NCI-H128 (cell line): ENCODE results near the gene GBE1.
A peak's percentile ranks its signal among the peaks of the same experiment; 100 is the strongest.
"Not testable (repeated sequence)": the region's sequence is repeated elsewhere in the genome, so short reads cannot be mapped to it uniquely, and the experiment has no call there.

ENCODE experiments used
- DNase-seq: peaks from one replicate; lab custom pipeline; 2025; ENCODE audit not compliant: unreplicated experiment; lab: John Stamatoyannopoulos, UW

GBE1 gene

GRCh38 chr3:81544385-81544784, 217.1 kb downstream of the GBE1 start:
- no peak for DNase-seq

GRCh38 chr3:81540787-81541186, 220.7 kb downstream of the GBE1 start:
- DNase-seq, result no peak

DNA sequence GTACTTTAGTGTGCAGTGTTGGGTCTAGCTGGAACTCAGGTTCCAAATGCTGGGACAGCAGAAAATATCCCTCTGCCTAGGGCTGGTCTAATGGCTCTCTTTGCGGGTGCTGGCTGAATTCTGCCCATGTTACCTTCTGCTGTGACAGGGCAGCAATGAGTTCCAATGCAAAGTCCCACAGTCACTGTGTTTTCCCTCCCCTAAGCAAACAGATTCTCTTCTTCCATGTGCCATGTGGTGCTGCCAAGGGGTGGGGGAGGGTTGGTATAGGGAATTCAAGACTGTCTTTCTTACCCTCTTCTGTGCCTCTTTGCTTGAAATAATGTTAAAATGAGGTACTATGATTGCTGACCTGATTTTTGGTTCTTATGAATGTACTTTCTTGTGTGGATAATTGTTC, 229.6 kb downstream of the GBE1 start:
- no peak for DNase-seq

DNA sequence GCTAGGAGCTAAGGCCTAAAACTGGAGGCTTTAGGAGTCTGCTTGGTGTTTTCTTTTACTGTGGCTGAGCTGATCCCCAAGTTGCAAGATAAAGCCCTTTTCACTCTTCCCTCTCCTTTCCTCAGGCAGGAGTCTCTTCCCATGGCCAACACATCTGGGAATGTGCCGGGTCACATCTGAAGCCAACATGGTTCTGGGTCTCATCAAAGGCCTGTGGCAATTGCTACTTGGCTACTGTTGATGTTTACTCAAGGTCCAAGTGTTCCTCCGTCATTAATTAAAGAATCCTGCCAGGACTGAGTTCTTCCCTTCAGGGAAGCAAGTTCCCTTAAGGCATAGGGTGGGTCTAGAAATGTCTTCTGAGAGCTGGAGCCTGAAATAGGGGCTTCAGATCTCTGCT, 230.2 kb downstream of the GBE1 start:
- no peak for DNase-seq

- no peak for DNase-seq
Measured at GRCh38 chr3:81530180-81530939, 231.1 kb downstream of the GBE1 start.

- DNase-seq, result no peak
Measured at GRCh38 chr3:81521855-81522254, 239.6 kb downstream of the GBE1 start.

DNA sequence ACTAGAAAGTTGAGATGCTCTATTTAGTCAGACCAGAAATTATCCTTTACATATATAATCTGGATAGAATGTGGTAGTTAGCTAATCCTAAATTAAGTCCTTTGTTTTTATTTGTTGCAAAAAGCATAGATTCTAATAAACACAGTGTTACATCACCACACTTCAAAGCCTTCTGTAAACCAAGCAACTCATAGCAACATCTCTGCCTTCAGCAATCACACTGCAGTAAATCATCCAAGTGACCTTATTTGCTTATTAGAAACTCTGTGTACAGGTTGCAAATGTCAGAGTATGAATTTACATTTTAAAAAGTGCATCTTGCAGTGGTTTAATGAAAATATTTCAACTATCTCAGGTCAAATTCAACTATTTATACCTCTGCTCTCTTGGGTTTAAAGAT, 242.5 kb downstream of the GBE1 start:
- DNase-seq, result no peak

DNA sequence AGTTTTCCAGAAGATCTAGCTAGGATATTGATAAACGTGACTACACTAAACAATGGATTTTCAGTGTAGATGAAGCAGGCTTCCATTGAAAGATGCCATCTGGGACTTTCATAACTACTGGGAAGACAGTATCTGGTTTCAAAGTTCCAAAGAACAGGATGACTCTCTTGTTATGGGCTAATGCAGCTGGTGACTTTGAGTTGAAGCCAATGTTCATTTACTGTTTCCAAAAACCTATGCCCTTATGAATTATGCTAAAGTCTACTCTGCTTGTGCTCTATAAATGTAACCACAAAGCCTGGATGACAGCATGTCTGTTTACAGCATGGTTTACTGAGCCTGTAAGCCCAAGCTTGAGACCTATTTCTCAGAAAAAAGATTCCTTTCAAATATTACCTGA, 245.4 kb downstream of the GBE1 start:
- no peak for DNase-seq

GRCh38 chr3:81513591-81513990, 247.9 kb downstream of the GBE1 start:
- DNase-seq, result no peak

DNA sequence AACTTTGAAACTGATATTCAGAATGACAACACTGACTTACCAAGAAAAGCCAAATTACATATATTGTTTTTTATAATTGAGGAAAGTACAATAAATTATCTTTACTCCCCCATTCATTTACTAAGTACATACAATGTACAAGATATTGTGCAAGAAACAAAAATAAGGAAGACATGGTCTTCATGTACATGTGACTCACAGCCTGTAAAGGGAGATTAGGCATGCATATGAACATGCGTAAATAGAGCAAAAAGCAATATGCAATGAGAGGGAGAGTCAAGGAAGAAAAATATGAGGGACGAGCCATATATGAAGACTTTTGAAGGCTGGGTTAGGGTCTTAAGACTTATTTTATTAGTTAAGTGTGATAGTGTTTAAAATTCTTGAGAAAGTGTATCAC, 258.4 kb downstream of the GBE1 start:
- no peak for DNase-seq

DNA sequence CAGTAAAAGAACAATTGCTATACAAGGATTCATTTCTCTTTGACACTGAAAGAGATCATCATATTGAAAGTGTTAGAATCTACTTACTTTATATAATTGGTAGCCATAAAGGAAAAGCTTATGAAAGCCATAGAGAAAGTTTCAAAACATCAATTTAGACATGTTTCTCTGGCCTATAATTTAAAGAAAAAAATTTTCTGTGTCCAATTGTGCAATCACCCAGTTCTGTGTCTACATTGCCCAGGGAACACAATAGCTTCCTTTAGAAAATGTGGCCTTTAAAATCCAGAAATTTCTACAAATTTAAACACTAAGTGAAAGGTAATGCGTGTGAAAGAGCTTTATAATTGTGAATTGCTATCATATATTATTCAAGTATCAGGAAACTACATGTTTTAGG, 259.2 kb downstream of the GBE1 start:
- DNase-seq, result no peak

DNA sequence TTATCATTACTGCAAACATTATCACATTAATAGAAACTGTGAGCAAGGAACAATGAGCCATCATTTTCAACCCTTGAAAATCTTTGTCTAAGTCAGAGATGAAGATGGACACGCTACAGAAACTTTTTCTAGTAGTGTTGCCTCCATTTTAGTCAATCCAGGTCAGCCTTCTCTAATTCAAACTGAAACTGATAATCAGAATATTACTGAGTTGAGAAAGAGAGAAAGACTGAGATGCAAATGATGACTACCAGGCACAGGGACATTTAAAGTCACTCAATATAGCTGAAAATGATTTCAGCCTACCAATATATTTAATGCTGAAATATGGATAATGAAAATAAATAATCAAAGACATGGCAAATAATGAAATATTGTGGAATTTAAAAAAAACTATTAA, 261.4 kb downstream of the GBE1 start:
- no peak for DNase-seq

DNA sequence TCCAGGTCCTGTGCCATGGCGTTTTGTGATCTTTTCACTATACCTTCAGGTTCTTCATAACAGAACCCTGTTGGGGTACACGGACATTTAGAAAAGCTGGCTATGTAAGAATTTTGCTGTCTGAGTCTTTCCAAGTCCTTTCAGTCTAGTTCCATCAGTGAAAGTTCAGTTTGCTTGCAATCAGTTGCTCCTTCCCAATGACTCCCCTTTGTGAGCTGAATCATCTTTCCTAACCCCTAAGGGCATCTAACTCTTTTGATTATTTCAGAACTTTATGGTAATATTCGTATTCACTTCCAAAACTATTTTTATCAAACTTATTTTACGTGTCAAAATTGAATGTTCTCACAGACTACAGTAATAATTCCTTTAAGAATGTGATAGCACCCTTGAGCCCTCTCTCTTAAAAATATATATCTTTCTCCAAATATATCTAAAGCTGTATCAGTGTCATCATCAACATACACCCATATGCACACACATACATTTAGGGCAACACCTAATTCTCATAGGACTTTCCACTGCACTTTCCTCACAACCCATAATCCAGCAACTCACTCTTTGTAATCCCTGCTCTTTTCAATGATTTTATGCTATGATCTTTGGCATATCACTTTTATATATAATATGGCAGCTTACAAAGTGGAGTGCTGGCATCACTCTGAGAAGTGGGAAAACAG, 263.7 kb downstream of the GBE1 start:
- DNase-seq, result no peak

- DNase-seq, result no peak
Measured at GRCh38 chr3:81496407-81497104, 264.9 kb downstream of the GBE1 start.

GRCh38 chr3:81492471-81492870, 269.0 kb downstream of the GBE1 start:
- DNase-seq, result not testable (repeated sequence)

DNA sequence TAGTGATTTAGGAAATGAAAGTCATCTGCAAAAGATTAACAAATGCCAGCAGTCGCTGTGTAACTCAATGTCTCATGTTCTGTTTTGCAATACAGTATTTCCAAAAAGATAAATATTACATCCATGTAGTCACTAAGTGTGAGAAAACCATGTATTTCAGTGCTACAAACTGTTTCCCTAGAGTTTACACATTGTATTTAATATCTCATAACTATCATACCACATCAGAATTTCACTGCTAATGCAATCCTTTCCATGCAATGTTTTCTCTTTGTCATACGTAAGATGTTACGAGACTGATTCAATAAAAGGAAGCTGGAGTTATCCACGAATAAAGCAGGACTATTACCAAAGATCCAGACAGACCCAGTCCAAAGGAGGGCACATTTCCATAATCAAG, 269.4 kb downstream of the GBE1 start:
- no peak for DNase-seq

GRCh38 chr3:81490541-81491288, 270.7 kb downstream of the GBE1 start:
- peak; percentile 53 for DNase-seq

DNA sequence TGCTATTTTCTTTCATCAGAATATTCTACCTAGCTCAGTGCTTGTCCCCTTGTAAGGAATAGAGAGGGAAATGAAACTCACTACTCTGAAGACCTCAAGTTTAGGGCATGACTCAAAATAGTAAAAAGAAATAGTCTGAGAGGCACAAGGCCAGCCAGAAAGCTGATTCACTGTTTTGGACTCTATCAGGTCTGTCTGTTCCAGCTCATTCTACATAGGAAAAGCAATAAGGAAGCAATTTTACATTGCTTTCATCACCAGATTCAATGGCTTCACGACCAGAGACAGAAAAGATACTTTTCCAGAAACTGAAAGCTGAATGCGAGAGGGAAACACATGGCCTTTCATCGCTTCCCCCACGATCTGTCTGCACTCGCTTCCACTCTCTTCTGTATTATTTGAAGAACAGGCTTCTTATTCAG, 276.0 kb downstream of the GBE1 start:
- no peak for DNase-seq

DNA sequence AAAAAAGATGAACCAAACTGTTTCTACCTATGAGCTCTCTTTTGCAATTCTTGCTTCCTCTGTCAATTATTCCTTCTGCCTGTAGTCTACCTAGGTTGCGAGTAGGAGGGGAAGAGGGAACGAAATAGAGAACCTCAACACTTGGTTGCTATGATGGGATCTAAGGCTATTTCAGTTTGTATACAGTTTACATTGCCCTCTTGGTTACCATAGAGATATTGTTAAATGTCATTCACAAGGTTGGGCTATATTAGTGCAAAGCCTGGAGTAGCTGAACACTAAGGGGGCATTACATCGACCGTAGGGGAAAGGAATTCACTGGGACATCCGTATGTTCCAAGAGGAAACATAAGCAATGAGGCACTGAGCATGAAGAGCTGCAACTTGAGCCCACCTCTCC, 276.9 kb downstream of the GBE1 start:
- no peak for DNase-seq

- no peak for DNase-seq
Measured at GRCh38 chr3:81483046-81483445, 278.4 kb downstream of the GBE1 start.

DNA sequence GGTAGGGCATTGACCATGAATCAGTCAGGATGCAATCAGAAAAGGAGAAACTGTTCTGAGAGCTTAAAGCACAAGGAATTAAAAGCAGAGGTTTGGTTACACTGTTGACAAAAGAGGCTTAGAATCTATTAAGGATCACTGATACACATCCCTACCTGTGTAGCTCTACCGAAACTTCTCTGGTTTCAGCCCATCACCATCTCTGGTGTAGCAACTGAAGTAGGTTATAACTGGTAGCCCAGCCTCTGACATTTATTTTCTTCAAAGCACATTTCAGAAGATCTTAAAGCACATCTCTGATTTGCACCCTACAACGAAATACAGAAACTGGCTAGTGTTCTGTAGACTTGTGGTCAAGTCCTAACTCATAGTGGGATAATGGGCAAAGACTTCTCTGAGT, 283.7 kb downstream of the GBE1 start:
- no peak for DNase-seq
